T-helper 1 cell treated with Interleukin-12 subunit alpha and Interleukin-12 subunit beta and Interleukin-4 antibody, amounts not matched to agents 30 μg/mL and 1 μg/mL, for 36 hours (primary cell): Measurements from ENCODE around the gene C1QTNF1.

ENCODE experiments used
- H3K27ac Mint-ChIP-seq: one replicate; pipeline ENCODE4 v1.8.0; 2021; ENCODE audit warnings: mild to moderate bottlenecking, mixed read lengths
- H3K27me3 Mint-ChIP-seq: one replicate; pipeline ENCODE4 v1.8.0; 2021; ENCODE audit warnings: low read depth, mixed read lengths
- H3K36me3 Mint-ChIP-seq: one replicate; pipeline ENCODE4 v1.8.0; 2021; ENCODE audit warnings: low read depth, mixed read lengths
- H3K4me1 Mint-ChIP-seq: one replicate; pipeline ENCODE4 v1.8.0; 2021; ENCODE audit warnings: low read depth, mixed read lengths
- H3K4me3 Mint-ChIP-seq: one replicate; pipeline ENCODE4 v1.8.0; 2021; ENCODE audit warnings: mild to moderate bottlenecking, moderate library complexity, mixed read lengths
- H3K9me3 Mint-ChIP-seq: one replicate; pipeline ENCODE4 v1.8.0; 2021; ENCODE audit warnings: mixed read lengths

Gene C1QTNF1

DNA sequence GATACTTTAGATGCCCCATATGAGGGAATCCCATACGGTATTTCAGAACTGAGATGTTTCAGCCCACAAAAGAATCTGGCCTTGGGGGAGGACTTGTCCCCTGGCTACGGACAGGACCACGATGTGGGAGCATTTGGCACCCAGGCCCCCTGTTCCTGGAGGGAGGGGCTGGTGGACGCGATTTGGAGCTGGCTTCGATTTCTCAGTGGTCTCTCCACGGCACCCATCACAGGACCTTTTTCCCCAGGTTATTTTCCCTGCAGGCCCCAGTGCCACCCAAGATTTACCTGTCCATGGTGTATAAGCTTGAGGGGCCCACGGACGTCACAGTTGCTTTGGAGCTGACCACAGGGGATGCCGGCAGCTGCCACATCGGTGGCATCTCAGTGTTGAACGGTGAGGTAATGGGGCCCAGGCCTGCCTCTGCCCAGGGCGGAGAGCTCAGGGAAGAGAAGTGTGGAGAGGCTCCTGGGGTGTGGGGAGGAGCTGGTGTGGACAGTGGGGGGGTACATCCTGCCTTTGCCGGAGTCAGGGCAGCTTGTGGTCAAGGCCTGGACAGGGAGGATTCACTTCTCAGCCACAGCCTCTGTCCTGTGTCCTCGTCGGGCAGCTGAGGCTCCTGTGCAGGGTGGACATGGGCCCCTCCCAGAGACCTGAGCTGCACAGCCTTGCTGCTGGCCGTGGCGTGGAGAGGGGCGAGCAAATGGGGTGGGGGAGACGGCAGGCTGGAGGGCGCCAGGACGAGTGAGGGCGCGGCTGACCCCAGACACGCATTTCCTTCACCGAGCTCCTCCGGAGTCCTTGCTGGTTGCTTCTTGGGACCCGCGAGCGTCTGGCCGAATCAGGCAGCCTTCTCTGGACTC, 60.6 kb downstream of the C1QTNF1 start:
- Mint-ChIP-seq H3K9me3 (no peaks in the 10 kb centered on the region), H3K27me3 (no peaks in the 10 kb centered on the region), H3K4me1 (no peaks in the 10 kb centered on the region), H3K4me3 (no peak overlapping the region), H3K36me3 (peaks cover 10% of the 10 kb centered on the region), H3K27ac (no peak overlapping the region)

DNA sequence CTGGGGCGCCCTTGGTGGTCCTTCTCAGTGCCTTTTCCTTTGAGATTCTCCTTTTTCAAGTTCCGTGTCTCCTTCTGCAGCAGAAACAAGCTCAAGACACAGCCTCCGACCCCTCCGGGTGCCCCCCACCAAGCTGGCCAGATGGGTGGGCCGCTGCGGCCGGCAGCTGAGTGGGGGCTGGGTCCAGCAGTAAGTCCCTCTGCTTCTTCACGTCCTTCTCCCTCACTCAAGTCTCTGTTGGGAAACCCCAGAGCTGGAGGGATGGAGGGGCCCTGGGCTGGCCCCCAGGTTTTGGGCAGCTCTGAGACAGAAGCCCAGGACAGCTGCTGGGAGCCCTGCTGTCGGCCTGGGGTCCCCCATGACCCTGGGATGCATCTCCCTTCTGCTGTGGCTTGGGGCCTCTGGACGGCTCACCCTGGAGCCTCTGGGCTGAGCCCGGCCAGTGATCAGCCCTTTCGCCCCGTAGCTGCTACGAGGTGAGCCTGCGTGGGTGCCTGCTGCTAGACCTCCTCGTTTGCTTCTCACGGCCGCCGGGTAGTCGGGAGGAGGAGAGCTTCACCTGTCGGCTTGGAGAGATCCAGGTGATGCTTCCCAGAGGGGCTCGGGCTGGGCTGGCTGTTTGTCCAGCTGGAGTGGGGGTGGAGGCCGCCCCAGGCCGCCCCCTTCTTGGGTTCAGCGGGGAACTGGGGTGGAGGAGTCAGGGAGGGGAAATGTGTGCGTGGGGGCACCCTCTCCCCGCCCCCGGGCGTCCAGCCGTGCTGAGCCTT, 61.4 kb downstream of the C1QTNF1 start:
- Mint-ChIP-seq H3K9me3 (no peaks in the 10 kb centered on the region), H3K36me3 (peaks cover 7% of the 10 kb centered on the region), H3K27me3 (no peaks in the 10 kb centered on the region), H3K4me1 (no peaks in the 10 kb centered on the region), H3K27ac (no peak overlapping the region), H3K4me3 (no peak overlapping the region)

GRCh38 chr17:79085921-79086551, 62.1 kb downstream of the C1QTNF1 start:
- no peak overlapping the region for H3K27ac Mint-ChIP-seq
- H3K36me3 Mint-ChIP-seq, result peaks cover 1% of the 10 kb centered on the region
- no peaks in the 10 kb centered on the region for H3K4me1 Mint-ChIP-seq
- H3K4me3 Mint-ChIP-seq, result no peak overlapping the region
- H3K27me3 Mint-ChIP-seq, result no peaks in the 10 kb centered on the region
- no peaks in the 10 kb centered on the region for H3K9me3 Mint-ChIP-seq

DNA sequence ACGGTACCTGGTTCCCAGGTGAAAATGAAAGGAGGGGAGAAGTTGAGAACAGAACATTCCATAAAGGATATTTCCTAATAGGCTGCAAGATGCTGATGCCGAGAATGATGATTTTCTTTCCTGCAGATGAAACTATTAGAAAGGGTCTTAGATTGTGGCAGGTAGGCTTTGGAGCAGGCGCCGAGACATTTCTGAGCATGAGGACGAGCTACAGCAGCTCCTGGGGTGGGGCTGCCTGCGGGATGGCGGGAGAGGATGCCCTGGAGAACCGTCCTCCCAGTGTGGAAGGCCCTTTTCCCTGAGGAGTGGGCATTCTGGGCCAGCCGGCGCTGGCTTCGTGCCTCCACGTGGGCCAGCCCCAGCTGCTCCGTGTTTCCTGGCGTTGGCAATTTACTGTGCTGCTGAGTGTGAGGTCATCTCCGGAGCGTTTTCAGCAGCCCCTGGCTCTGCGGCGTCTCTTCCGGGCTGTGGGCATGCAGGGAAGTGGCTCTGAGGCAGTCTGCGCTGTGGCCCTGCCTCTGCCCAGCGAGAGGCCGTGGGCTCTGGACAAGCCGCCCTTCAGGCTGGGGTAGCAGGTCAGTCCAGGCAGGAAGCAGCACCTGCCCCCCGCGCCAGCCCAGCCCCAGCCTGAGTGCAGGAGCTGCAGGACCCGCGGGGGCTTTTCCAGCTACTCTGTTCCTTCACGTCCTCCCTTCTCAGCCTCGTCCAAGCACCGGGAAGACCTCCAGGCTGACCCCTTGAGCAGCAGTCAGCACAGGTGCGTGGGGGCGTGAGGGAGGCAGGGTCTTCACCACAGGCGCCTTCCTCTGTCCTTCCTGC, 62.8 kb downstream of the C1QTNF1 start:
- no peak overlapping the region for H3K4me3 Mint-ChIP-seq
- H3K9me3 Mint-ChIP-seq, result no peaks in the 10 kb centered on the region
- no peak overlapping the region for H3K27ac Mint-ChIP-seq
- no peaks in the 10 kb centered on the region for H3K27me3 Mint-ChIP-seq
- H3K36me3 Mint-ChIP-seq, result peaks cover under 1% of the 10 kb centered on the region
- no peaks in the 10 kb centered on the region for H3K4me1 Mint-ChIP-seq

- Mint-ChIP-seq H3K36me3 (no peaks in the 10 kb centered on the region), H3K27ac (no peak overlapping the region), H3K4me1 (no peaks in the 10 kb centered on the region)
Measured at GRCh38 chr17:79087428-79088143, 63.6 kb downstream of the C1QTNF1 start.

DNA sequence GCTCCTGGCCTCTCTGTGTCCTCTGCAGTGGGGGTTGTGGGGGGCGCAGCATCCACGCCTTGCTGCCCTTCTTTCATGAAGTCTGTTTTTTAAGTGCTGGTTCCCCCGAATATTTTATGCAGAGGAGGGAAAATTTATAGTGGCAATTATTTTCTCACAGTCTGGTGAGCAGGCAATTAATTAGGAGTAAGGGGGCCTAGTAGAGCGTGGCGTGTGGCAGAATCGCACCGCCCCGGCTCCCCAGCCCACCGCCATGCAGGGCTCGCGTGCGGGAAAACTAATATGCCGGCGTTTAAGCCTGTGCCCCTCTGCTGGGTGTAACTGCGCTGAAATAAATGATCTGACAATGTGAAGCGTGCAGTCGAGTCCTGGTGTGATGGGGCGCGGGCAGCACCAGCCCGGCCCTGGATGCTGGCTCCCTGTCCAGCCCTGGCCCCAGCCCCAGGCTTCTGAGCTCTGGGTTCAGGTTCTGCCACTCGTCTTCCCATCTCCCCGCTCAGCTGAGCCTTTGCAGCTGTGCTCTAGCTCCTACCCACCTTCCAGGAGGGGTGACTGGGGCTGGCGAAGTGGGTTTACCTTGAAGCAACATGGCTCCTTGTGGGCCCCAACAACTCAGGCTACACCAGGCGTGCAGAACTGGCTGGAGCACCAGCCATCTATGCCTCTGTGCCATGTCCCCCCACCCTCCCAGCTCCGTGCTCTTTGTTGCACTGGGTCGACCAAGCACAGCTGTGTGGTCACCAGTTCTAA, 64.5 kb downstream of the C1QTNF1 start:
- peaks cover 5% of the 10 kb centered on the region for H3K27me3 Mint-ChIP-seq
- no peak overlapping the region for H3K4me3 Mint-ChIP-seq
- H3K36me3 Mint-ChIP-seq, result no peaks in the 10 kb centered on the region
- H3K4me1 Mint-ChIP-seq, result peaks cover 3% of the 10 kb centered on the region
- H3K27ac Mint-ChIP-seq, result no peak overlapping the region
- no peaks in the 10 kb centered on the region for H3K9me3 Mint-ChIP-seq

More at GRCh38 chr17:79087428-79088143, 63.6 kb downstream of the C1QTNF1 start:
- H3K4me3 Mint-ChIP-seq, result no peak overlapping the region
- H3K27me3 Mint-ChIP-seq, result peaks cover 5% of the 10 kb centered on the region
- no peaks in the 10 kb centered on the region for H3K9me3 Mint-ChIP-seq

DNA sequence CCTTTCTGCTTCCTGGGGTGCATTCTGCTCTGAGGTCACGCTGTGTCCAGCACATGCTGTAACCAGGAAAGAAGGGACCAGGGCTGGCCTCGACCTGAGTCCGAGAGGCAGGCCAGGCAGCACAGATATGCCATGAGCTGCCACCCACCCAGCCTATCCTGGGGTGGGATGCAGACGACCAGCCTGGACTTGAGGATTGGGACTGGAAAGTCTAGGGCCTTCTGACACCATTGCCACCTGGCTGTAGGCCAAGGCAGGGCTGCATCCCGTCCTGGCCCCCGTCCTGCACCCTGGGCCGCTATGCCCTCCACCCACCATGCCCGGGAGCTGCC, 65.0 kb downstream of the C1QTNF1 start:
- Mint-ChIP-seq H3K36me3 (no peaks in the 10 kb centered on the region), H3K27ac (no peak overlapping the region), H3K27me3 (peaks cover 5% of the 10 kb centered on the region), H3K9me3 (no peaks in the 10 kb centered on the region), H3K4me3 (no peak overlapping the region), H3K4me1 (peaks cover 3% of the 10 kb centered on the region)

DNA sequence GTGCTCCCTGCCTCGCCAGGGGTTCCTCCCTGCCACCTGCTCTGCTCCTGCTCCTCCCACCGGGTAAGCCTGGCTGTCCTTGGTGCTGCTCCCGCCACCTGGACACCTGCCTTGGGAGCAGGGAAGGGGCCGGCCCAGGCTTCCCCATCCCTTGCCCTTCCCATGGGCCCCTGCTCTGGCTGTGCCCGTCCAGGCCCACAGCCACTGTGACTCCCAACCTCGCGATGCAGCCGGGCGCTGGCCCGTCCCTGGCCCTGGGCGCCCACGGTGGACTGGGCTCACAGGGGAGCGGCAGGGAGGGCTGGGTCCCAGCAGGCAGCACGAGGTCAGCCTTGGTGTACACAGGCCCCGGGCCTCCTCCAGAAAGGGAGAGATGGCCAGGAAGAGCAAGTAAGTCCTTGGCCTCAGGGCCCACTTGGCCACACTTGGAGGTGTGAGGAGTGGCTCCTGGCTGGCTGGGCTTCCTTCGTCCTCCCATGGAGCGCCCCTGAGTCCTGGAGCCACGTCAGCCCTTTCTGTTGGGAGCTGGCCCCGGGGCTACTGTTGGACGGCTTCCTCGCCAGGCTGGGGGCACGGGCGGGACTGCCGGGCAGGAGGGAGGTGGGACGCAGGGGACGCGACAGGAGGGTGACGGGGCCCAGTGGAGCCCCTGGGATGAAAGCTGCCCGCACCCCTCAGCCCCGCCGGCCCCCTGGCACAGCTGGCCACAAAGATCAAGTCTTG, 65.9 kb downstream of the C1QTNF1 start:
- H3K9me3 Mint-ChIP-seq, result no peaks in the 10 kb centered on the region
- H3K4me3 Mint-ChIP-seq, result no peak overlapping the region
- H3K36me3 Mint-ChIP-seq, result no peaks in the 10 kb centered on the region
- no peak overlapping the region for H3K27ac Mint-ChIP-seq
- H3K27me3 Mint-ChIP-seq, result peaks cover 5% of the 10 kb centered on the region
- H3K4me1 Mint-ChIP-seq, result peaks cover 3% of the 10 kb centered on the region

GRCh38 chr17:79090443-79091225, 66.7 kb downstream of the C1QTNF1 start:
- H3K36me3 Mint-ChIP-seq, result no peaks in the 10 kb centered on the region
- no peaks in the 10 kb centered on the region for H3K9me3 Mint-ChIP-seq
- H3K4me3 Mint-ChIP-seq, result no peak overlapping the region
- peaks cover 7% of the 10 kb centered on the region for H3K27me3 Mint-ChIP-seq
- H3K27ac Mint-ChIP-seq, result no peak overlapping the region
- peaks cover 3% of the 10 kb centered on the region for H3K4me1 Mint-ChIP-seq

DNA sequence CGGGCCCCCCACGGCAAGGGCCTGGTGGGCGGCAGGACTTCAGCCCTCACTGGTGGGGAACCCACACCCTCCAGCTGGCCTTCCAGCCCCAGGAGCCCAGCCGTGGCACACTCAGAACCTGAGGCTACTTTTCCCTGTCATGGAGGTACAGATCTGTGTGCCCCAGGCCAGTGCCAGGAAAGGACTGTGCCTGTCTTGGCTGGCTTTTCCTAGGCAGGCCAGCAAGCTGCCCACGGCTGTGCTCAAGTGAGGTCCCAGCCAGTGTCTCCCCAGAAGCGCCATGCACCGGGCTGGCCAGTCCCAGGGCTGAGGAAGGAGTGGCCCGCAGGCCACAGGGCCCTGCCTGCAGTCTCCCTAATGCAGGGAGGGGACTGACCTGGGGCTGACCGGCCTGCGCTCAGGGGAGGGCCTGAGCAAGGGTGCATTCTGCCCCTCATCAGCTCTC, 67.3 kb downstream of the C1QTNF1 start:
- Mint-ChIP-seq H3K36me3 (no peaks in the 10 kb centered on the region), H3K27ac (no peak overlapping the region), H3K27me3 (peaks cover 11% of the 10 kb centered on the region), H3K4me3 (no peak overlapping the region), H3K4me1 (peaks cover 3% of the 10 kb centered on the region), H3K9me3 (no peaks in the 10 kb centered on the region)

DNA sequence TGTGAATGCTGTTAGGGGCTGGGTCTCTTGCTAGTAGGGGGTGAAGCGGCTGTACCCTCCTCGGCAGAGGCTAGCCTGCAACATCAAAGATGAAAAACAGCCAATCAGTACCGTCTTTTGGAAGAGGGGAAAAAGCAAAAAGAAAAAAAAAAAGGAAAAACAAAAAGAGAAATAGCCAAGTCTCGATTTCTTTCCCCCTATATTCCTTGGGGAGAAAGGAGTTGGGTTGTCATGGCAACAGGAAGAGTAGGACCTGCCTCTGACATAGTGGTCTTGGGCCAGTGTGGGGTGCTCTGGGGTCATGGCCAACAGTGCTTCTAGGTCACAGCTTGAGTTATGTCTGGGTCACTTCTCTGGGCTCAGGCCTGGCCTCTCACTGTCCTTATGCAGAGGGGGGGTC, 68.6 kb downstream of the C1QTNF1 start:
- Mint-ChIP-seq H3K4me3 (no peak overlapping the region), H3K27me3 (peaks cover 12% of the 10 kb centered on the region), H3K9me3 (no peaks in the 10 kb centered on the region), H3K4me1 (peaks cover 3% of the 10 kb centered on the region), H3K27ac (no peak overlapping the region), H3K36me3 (no peaks in the 10 kb centered on the region)

GRCh38 chr17:79093270-79093669, 69.3 kb downstream of the C1QTNF1 start:
- H3K27me3 Mint-ChIP-seq, result peaks cover 19% of the 10 kb centered on the region
- no peaks in the 10 kb centered on the region for H3K9me3 Mint-ChIP-seq
- no peak overlapping the region for H3K27ac Mint-ChIP-seq
- no peak overlapping the region for H3K4me3 Mint-ChIP-seq
- peaks cover 6% of the 10 kb centered on the region for H3K4me1 Mint-ChIP-seq
- no peaks in the 10 kb centered on the region for H3K36me3 Mint-ChIP-seq
